ENCODE measurements around the gene PPP1R15A.

GRCh38 chr19:48833977-48834376 lies 38.2 kb upstream of the PPP1R15A start:
- no peak for TF ChIP-seq CTCF (IDR thresholded peaks at IDR 0.05)
- TF ChIP-seq POLR2A (IDR thresholded peaks at IDR 0.05), result no peak
- no peak for TF ChIP-seq POLR2AphosphoS5 (IDR thresholded peaks at IDR 0.05)

Measured in prostate gland (tissue), 2 donors.